ENCODE results near the gene SBF2.

GRCh38 chr11:10095412-10096208 lies 198.4 kb downstream of the SBF2 start:
- TF ChIP-seq CTCF (optimal IDR thresholded peaks at IDR 0.05 in 1 of 3, IDR thresholded peaks at IDR 0.05 in 1 of 3, conservative IDR thresholded peaks at IDR 0.05 in 1 of 3; ENCODE audit: extremely low read depth in 1 of 3, insufficient read depth in 2 of 3, low read length in 3 of 3) (no peak), EZH2 (IDR thresholded peaks at IDR 0.05; ENCODE audit: low read length) (no peak)

Measured in keratinocyte (primary cell).